GM12874 (cell line): ENCODE results near the gene TCP11.

Experiments
- CTCF ChIP-seq: IDR thresholded peaks from 2 replicates; pipeline ENCODE4 v1.5.1; 2011; ENCODE audit warnings: low read depth, mild to moderate bottlenecking, control low read depth, low read length, moderate library complexity; ENCODE audit not compliant: insufficient read depth

TCP11 gene

GRCh38 chr6:35128496-35128895 is 12.6 kb downstream of the TCP11 start:
- TF ChIP-seq CTCF = no peak

GRCh38 chr6:35128042-35128441 is 13.1 kb downstream of the TCP11 start:
- no peak for TF ChIP-seq CTCF

GRCh38 chr6:35124356-35124755 is 16.8 kb downstream of the TCP11 start:
- no peak for TF ChIP-seq CTCF

- TF ChIP-seq CTCF = no peak
Measured at GRCh38 chr6:35120746-35121145, 20.4 kb downstream of the TCP11 start.

- no peak for TF ChIP-seq CTCF
Measured at GRCh38 chr6:35108309-35108885, 32.7 kb downstream of the TCP11 start.

- TF ChIP-seq CTCF = no peak
Measured at GRCh38 chr6:35105078-35105477, 36.1 kb downstream of the TCP11 start.

- TF ChIP-seq CTCF = no peak
Measured at GRCh38 chr6:35099116-35099515, 42.0 kb downstream of the TCP11 start.
